Activated naive CD4-positive, alpha-beta T cell treated with anti-CD3 and anti-CD28 coated beads for 36 hours (primary cell): ENCODE results near the gene APLF. TPM values are rescaled to one million over a fixed set of nuclear protein-coding genes. Genes with fewer than 3 reads are reported as not detected.
A peak's percentile ranks its signal among the peaks of the same experiment; 100 is the strongest.
"Not testable (repeated sequence)": the region's sequence is repeated elsewhere in the genome, so short reads cannot be mapped to it uniquely, and the experiment has no call there.

Source experiments
- CTCF ChIA-PET: fragments of 350-600 bp; sonication (Branson Sonifier 250); formaldehyde crosslinking; loops from one replicate; lab custom pipeline; 2021; ENCODE audit warnings: antibody characterized with exemption; lab: Charles Lee
- DNase-seq: peaks from one replicate; pipeline ENCODE4 v3.0.0-alpha.2; 2020
- H3K27ac Mint-ChIP-seq: one replicate; pipeline ENCODE4 v1.8.0; 2021; ENCODE audit warnings: mild to moderate bottlenecking, mixed read lengths
- H3K27me3 Mint-ChIP-seq: one replicate; pipeline ENCODE4 v1.8.0; 2021; ENCODE audit warnings: low read depth, mixed read lengths
- H3K36me3 Mint-ChIP-seq: one replicate; pipeline ENCODE4 v1.8.0; 2021; ENCODE audit warnings: low read depth, mixed read lengths
- H3K4me1 Mint-ChIP-seq: one replicate; pipeline ENCODE4 v1.8.0; 2021; ENCODE audit warnings: low read depth, mixed read lengths
- H3K4me3 Mint-ChIP-seq: one replicate; pipeline ENCODE4 v1.8.0; 2021; ENCODE audit warnings: mild to moderate bottlenecking, moderate library complexity, mixed read lengths
- H3K9me3 Mint-ChIP-seq: one replicate; pipeline ENCODE4 v1.8.0; 2021; ENCODE audit warnings: mixed read lengths
- intact Hi-C: fragments of 100-400 bp; cut with micrococcal nuclease; formaldehyde crosslinking; loops from one replicate; pipeline ENCODE4 v1.15.1; 2023
- total RNA-seq, 2 experiments: library from RNA; stranded (reverse); gene quantifications; one replicate each; pipeline ENCODE4 v1.2.3, GENCODE V29; 2021

APLF gene
- total RNA-seq, 2 experiments from 2014 or later, result 2.4 to 2.7 TPM

GRCh38 chr2:68519236-68519635 is 51.9 kb downstream of the APLF start:
- no peak for DNase-seq
- H3K36me3 Mint-ChIP-seq, result no peaks in the 10 kb centered on the region
- peaks cover 4% of the 10 kb centered on the region for H3K9me3 Mint-ChIP-seq
- CTCF ChIA-PET, result no interaction called here
- H3K4me3 Mint-ChIP-seq, result no peak overlapping the region
- intact Hi-C loops, result loop anchor here (5.0 kb wide), 1 partner anchor 52 kb away; the partner anchor contains the start of genes APLF and FBXO48
- H3K4me1 Mint-ChIP-seq, result no peaks in the 10 kb centered on the region
- H3K27ac Mint-ChIP-seq, result no peak overlapping the region
- no peaks in the 10 kb centered on the region for H3K27me3 Mint-ChIP-seq

- H3K4me1 Mint-ChIP-seq, result no peaks in the 10 kb centered on the region
- CTCF ChIA-PET, result interaction anchor here (1.0 to 1.4 kb wide), 2 partner anchors 67 to 74 kb away, joined by 3 read pairs; no protein-coding TSS in a partner anchor
- no peaks in the 10 kb centered on the region for H3K27me3 Mint-ChIP-seq
- H3K27ac Mint-ChIP-seq, result no peak overlapping the region
- intact Hi-C loops, result no loop called here
- no peak for DNase-seq
- no peak overlapping the region for H3K4me3 Mint-ChIP-seq
- H3K9me3 Mint-ChIP-seq, result no peaks in the 10 kb centered on the region
- peaks cover 3% of the 10 kb centered on the region for H3K36me3 Mint-ChIP-seq
These were observed 53.7 kb downstream of the APLF start for GRCh38 chr2:68521037-68521436.

GRCh38 chr2:68526943-68527342 is 59.6 kb downstream of the APLF start:
- H3K36me3 Mint-ChIP-seq, H3K4me1 Mint-ChIP-seq, intact Hi-C loops, H3K4me3 Mint-ChIP-seq, H3K9me3 Mint-ChIP-seq, H3K27ac Mint-ChIP-seq, H3K27me3 Mint-ChIP-seq, CTCF ChIA-PET, DNase-seq: not testable (repeated sequence)

- intact Hi-C loops, H3K27me3 Mint-ChIP-seq, H3K9me3 Mint-ChIP-seq, CTCF ChIA-PET, H3K4me1 Mint-ChIP-seq, H3K4me3 Mint-ChIP-seq, H3K36me3 Mint-ChIP-seq, DNase-seq, H3K27ac Mint-ChIP-seq: not testable (repeated sequence)
These were observed 60.1 kb downstream of the APLF start for GRCh38 chr2:68527343-68528081.

DNA sequence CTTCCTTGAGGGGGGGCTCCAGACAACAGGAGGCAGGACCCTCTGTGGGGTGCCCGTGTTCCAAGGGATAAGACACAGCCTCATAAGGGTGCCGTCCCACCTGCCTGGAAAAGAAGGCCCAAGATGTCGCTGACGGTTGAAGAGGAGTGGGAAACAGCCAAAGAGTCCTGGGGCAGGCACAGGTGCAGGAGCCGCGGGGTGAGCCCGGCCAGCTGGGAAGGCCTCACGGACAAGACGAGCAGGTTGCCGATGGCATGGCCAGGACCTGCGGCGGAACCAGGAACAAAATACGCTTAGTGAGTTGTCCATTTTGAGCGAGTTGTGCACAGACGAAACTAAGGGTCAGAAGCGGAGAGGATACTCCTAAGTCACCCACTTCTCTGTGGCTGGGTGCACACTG is 61.8 kb downstream of the APLF start:
- H3K36me3 Mint-ChIP-seq, DNase-seq, H3K27me3 Mint-ChIP-seq, CTCF ChIA-PET, H3K4me3 Mint-ChIP-seq, intact Hi-C loops, H3K27ac Mint-ChIP-seq, H3K9me3 Mint-ChIP-seq, H3K4me1 Mint-ChIP-seq: not testable (repeated sequence)

DNA sequence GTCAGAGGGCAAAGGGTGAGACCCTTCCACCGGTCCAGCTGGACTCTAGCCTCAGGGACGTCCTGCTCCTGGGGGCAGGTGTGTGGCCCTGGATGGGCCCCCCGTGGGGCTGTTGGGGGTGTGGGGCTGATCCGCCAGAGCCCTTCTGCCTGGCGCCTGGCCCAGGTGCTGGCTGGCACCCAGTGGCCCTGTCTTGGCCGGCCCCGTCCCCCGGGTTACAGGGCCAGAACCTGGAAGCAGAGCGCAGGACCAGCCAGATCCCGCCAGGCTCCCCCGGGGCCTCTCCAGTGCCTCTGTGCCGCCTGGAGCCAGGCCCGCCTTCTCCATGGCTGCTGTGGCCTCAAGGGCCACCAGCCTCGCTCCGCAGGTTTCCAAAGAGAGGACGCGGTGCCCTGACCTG is 62.3 kb downstream of the APLF start:
- H3K27me3 Mint-ChIP-seq, H3K4me3 Mint-ChIP-seq, H3K36me3 Mint-ChIP-seq, H3K27ac Mint-ChIP-seq, DNase-seq, CTCF ChIA-PET, H3K9me3 Mint-ChIP-seq, intact Hi-C loops, H3K4me1 Mint-ChIP-seq: not testable (repeated sequence)

GRCh38 chr2:68536000-68536399 is 68.6 kb downstream of the APLF start:
- Mint-ChIP-seq H3K27ac (no peak overlapping the region), H3K4me3 (no peak overlapping the region), H3K36me3 (peaks cover 2% of the 10 kb centered on the region), H3K9me3 (no peaks in the 10 kb centered on the region), H3K27me3 (no peaks in the 10 kb centered on the region), H3K4me1 (no peaks in the 10 kb centered on the region)
- no peak for DNase-seq
- intact Hi-C loops, result no loop called here
- CTCF ChIA-PET, result interaction anchor here (0.6 to 1.8 kb wide), 3 partner anchors 25 to 74 kb away, joined by 3 to 4 read pairs (median 4); no protein-coding TSS in a partner anchor

GRCh38 chr2:68537011-68537410 is 69.6 kb downstream of the APLF start:
- CTCF ChIA-PET, result interaction anchor here (1.0 to 1.8 kb wide), 2 partner anchors 24 to 58 kb away, joined by 3 to 4 read pairs; no protein-coding TSS in a partner anchor
- H3K27me3 Mint-ChIP-seq, result no peaks in the 10 kb centered on the region
- intact Hi-C loops, result no loop called here

DNA sequence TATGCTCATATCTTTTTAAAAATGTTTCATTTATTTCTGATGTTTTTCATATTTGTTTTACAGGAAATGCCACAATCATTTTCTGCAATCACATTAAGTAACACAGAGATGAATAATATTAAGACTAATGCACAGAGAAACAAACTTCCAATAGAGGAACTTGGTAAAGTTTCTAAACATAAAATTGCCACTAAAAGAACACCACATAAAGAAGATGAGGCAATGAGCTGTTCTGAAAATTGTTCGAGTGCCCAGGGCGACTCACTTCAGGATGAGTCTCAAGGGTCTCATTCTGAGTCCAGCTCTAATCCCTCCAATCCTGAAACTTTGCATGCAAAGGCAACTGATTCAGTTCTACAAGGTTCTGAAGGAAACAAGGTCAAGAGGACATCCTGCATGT is 70.4 kb downstream of the APLF start:
- H3K4me1 Mint-ChIP-seq, result no peaks in the 10 kb centered on the region
- DNase-seq, result peak; percentile 9
- peaks cover 3% of the 10 kb centered on the region for H3K36me3 Mint-ChIP-seq
- intact Hi-C loops, result no loop called here
- CTCF ChIA-PET, result no interaction called here
- no peaks in the 10 kb centered on the region for H3K27me3 Mint-ChIP-seq
- no peaks in the 10 kb centered on the region for H3K9me3 Mint-ChIP-seq
- H3K27ac Mint-ChIP-seq, result no peak overlapping the region
- no peak overlapping the region for H3K4me3 Mint-ChIP-seq

More at GRCh38 chr2:68537011-68537410, 69.6 kb downstream of the APLF start:
- Mint-ChIP-seq H3K36me3 (peaks cover 3% of the 10 kb centered on the region), H3K9me3 (no peaks in the 10 kb centered on the region), H3K4me1 (no peaks in the 10 kb centered on the region), H3K27ac (no peak overlapping the region), H3K4me3 (no peak overlapping the region)
- no peak for DNase-seq

GRCh38 chr2:68544811-68545210 is 77.4 kb downstream of the APLF start:
- peaks cover 2% of the 10 kb centered on the region for H3K36me3 Mint-ChIP-seq
- no peak overlapping the region for H3K27ac Mint-ChIP-seq
- no peaks in the 10 kb centered on the region for H3K9me3 Mint-ChIP-seq
- no peak overlapping the region for H3K4me3 Mint-ChIP-seq
- H3K27me3 Mint-ChIP-seq, result no peaks in the 10 kb centered on the region
- CTCF ChIA-PET, result interaction anchor here (0.8 kb wide), 1 partner anchor 81 kb away, joined by 3 read pairs; no protein-coding TSS in a partner anchor
- intact Hi-C loops, result no loop called here
- DNase-seq, result no peak
- no peaks in the 10 kb centered on the region for H3K4me1 Mint-ChIP-seq

DNA sequence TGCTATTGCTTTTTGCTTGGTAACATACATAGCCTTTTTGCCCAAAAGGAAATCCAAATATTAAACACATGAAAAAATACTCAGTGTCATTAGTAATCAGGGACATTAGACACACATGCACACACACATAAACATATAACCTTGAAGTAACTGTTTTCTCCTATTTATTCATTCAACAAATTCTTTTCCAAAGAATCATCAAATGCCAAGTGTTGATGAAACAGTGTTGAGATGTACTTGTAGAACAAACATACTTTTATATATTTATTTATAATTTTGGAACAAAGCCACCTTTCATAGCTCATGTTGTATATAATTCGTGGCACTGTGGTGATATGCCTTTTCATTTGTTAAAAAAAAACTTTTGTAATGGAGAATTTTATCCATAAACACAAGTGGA is 81.0 kb downstream of the APLF start:
- no peaks in the 10 kb centered on the region for H3K4me1 Mint-ChIP-seq
- intact Hi-C loops, result no loop called here
- no peaks in the 10 kb centered on the region for H3K9me3 Mint-ChIP-seq
- CTCF ChIA-PET, result no interaction called here
- no peak for DNase-seq
- no peaks in the 10 kb centered on the region for H3K27me3 Mint-ChIP-seq
- H3K27ac Mint-ChIP-seq, result no peak overlapping the region
- H3K4me3 Mint-ChIP-seq, result no peak overlapping the region
- H3K36me3 Mint-ChIP-seq, result no peaks in the 10 kb centered on the region

DNA sequence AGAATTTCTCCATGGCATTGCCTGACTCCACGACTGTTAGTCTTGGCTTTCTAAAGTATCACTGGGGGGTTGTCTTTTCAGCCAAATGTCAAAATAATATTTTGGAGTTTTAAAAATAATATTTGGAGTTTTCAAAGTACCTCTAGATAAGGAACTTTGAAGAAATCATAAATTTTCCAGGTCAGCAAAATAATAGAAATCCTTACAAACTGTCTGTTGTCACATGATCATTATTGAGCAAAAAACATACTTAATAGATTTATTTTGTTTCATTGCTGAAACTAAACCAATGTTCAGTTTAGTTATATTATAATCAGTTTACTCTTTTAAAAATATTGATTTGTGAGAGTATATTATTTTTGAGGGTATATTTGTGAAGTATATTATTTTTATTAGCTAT is 85.7 kb downstream of the APLF start:
- H3K4me1 Mint-ChIP-seq, result no peaks in the 10 kb centered on the region
- no peak overlapping the region for H3K27ac Mint-ChIP-seq
- H3K36me3 Mint-ChIP-seq, result no peaks in the 10 kb centered on the region
- no peak overlapping the region for H3K4me3 Mint-ChIP-seq
- intact Hi-C loops, result no loop called here
- no peak for DNase-seq
- no peaks in the 10 kb centered on the region for H3K27me3 Mint-ChIP-seq
- CTCF ChIA-PET, result no interaction called here
- no peaks in the 10 kb centered on the region for H3K9me3 Mint-ChIP-seq
